NCI-H1048 (cell line): ENCODE data around the gene ADCY9.
"Not testable (repeated sequence)": the region's sequence is repeated elsewhere in the genome, so short reads cannot be mapped to it uniquely, and the experiment has no call there.

Experiments
- DNase-seq: peaks from one replicate; lab custom pipeline; 2025; lab: John Stamatoyannopoulos, UW

ADCY9 gene

DNA sequence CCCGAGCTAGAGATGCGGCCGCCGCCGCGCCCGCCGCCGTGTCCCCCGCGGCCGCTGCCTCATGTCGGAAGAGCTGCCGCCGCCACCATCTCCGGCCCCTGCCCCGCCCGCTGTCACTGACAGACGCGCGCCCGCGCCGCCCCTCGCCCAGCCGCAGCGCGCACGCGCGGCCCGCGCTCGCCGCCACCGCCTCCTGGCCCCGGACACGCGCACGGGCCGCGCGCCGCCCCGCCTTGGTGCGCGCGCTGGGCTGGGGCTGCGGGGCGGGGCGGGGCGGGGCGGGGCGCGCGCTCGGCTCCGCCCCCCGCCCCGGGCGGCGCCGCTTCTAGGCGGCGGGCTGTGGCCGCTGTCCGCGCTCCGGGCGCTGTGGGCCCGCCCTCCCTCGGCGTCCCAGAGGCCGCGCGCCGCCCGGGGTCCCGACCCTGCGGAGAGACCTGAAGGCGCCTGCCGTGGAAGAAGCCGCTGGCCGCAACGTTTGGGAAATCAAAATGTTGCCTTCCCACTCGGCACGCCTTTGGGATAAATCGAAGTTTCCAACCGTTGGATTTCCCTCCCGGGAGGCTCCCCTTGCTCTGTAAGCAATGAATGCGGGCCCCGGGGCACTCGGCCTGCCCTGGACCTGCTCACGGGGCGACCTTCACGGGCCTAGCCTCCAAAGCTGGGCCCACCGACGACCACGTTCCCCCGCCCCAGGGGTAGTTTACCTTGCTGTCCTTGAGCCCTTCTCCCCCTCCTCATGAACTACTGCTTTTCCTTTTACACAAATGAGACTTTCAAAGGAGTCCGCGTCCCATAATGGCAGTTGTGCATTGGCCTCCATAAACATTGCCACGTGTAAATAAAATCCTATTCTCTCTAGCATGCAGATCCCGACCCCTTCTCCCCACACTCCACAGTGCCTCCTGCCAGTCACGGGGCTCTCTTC, at the start of gene ADCY9:
ADCY9 (minus strand) TSS at position 118 of the 925 bp plus-strand sequence. CDS start 1,000 bp downstream, outside the sequence.
- peak; percentile 4 for DNase-seq

DNA sequence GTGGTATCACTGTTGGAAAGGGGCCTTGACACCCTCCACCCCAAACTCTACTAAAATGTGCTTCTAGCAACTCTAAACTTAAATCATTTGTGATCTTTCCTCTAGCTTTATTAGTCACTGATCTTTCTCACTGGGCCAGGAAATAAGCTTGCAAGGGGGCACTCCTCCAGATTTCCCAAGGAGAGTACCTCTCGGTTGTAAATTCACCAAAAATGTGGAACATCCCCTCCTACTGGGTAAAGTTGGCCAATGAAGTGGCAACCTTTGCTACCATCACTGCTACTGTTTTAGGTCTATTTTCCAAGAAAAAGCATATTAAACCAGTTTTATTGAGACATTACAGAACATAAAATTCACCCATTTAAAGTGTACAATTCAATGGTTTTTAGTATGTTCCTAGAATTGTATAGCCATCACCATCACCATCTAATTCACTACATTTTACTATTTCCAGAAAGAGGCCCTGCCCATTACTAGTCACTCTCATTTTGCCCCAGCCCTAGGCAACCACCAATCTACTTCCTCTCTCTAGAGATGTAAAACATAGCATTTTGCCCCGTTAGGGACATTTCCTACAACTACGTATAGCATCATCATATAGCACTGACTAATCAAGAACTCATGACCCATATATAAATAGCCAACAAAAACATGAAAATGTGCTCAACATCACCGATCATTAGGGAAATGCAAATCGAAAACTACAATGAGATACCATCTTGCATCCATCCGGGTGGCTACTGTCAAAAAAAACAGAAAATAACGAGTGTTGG, 44.6 kb upstream of the ADCY9 start:
- no peak for DNase-seq

DNA sequence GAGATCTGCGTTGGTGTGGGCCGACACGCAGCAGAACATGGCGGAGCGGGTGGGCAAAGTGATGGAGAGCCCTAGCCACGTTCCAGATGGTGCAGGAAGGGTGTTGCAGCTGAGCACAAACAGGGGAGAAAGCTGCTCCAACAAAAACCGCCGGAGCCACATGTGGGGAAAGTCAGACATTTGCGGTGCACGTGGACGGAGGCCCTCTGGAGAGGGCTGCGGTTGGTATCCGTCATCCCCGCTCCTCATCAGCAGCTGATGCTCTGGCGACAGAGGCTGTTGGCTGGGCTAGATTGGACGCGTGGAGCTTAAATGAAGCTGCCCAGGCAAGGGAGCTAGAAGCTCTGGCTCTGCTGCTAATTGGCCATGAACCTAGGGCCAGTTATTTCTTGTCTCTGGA, 43.5 kb upstream of the ADCY9 start:
- DNase-seq, result no peak

DNA sequence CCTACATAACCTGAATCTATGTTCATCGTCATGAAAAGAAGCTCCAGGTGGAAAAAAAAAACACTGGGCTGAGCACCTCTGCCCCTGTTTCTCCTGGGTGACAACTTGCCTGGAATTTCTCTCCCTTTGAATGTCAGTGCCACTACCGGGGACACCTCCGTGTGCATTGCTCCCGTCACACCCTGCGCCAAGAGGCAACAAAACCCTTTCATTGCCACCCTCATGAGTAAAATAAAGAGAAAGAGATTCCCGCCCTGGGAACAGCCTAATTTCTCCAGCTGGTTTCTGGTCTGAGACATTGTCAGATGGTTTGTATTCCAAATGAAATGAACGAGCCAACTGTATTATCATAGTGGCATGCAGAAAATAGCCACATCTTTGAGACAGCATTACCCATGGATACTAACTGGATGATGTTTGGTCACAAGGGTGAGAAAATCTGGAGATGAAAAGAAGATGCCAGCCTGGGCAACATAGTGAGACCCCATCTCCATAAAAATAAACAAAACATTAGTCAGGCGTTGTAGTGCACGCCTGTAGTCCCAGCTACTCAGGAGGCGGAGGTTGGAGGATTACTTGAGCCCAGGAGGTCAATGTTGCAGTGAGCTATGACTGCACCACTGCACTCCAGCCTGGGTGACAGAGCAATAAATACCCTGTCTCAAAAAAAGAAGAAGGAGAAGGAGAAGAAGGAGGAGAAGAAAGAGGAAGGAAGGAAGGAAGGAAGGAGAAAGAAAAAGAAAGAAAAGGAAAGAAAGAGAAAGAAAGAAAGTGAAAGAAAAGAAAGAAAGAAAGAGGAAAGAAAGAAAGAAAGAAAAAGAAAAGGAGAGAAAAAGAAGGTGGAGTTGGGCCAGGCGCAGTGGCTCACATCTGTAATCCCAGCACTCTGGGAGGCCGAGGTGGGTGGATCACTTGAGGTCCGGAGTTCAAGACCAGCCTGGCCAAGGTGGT, 42.2 kb upstream of the ADCY9 start:
- no peak for DNase-seq

DNA sequence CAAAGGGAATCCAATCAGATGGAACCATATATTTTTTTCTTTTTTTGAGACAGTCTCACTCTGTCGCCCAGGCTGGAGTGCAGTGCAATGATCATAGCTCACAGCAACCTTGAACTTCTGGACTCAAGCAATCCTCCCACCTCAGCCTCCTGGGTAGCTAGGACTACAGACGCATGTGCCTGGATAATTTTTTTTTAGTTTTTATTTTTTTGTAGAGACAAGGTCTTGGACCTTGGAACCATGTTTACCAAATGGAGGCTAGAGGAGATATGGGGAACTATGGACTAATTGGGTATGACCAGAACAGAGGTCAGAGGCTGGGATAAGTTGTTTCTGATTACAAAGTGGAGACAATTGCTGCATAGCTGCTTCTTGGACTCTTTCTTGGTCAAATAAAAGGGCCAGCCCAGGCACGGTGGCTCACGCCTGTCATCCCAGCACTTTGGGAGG, 41.2 kb upstream of the ADCY9 start:
- DNase-seq, result no peak

DNA sequence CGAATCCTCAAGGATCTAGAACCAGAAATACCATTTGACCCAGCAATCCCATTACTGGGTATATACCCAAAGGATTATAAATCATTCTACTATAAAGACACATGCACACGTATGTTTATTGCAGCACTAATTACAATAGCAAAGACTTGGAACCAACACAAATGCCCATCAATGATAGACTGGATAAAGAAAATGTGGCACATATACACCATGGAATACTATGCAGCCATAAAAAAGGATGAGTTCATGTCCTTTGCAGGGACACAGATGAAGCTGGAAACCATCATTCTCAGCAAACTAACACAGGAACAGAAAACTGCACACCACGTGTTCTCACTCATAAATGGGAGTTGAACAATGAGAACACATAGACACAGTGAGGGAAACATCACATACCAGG, 40.3 kb upstream of the ADCY9 start:
- DNase-seq, result not testable (repeated sequence)

DNA sequence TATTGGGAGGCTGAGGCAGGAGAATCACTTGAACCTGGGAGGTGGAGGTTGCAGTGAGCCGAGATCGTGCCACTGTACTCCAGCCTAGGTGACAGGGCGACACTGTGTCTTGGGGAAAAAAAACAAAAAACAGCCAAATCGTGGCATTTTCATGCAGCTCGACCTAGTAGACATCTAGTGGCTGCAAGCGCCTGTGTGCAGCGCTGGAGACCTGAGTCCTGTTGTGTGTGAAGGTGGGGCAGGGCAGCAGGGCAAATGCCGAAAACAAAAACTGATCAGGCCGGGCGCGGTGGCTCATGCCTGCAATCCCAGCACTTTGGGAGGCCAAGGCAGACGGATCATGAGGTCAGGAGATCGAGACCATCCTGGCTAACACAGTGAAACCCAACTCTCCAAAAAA, 37.1 kb upstream of the ADCY9 start:
- not testable (repeated sequence) for DNase-seq

DNA sequence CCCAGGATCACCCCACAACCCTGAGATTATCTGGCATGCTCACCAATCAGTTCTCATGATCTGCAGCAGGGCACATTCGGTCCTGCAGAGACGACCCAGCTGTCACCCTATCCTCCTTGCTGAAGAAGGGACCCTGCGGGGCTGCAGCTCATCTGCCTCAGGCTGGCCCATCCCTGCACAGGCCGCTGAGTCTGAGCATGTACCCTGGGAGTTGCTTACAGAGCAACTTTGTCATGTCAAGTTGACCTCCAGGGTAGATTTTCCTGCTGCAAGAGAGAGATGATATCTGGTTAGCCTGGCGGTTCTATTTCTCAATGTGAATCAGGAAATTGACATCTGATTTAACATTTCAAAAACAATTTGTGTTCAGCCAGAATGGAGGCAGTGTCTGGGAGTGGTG, 36.0 kb upstream of the ADCY9 start:
- DNase-seq, result no peak

DNA sequence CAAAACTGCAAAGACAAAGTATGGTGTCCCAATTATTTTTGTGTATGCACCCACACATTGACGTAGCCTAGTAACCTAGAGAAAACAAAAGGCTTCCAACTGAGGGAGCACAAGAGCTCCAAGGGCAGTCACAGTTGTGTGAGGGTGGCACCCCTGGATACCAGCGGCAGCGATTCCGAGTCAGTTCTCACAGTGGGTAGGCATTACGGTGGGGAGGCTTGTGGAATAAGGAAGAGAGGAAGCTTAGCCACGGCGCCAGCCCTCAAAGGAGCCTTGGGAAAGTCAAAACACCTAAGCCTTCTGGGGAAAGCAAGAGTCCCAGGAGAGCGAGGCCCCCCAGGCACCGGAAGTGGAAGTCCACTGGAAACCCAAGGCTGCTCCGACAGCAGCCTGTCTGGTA, 31.0 kb upstream of the ADCY9 start:
- DNase-seq, result no peak

DNA sequence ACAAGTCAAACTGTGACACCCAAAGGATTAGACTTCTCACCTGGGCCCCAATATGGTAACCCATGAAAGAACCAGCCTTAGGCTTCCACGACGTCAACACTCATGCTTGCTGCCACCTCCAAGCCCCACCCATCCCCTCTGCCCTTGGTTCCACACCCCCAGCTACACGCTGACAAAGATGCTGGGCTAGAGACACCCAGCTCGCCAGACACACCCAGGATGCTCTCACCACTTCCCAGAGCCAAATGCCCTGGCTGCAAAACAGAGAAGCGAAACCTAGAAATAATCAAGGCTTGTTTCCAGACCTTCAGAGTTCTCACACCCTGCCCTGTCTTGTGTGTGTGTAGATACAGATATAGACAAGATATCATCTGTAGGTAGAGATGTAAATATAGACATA, 26.0 kb upstream of the ADCY9 start:
- DNase-seq, result no peak

DNA sequence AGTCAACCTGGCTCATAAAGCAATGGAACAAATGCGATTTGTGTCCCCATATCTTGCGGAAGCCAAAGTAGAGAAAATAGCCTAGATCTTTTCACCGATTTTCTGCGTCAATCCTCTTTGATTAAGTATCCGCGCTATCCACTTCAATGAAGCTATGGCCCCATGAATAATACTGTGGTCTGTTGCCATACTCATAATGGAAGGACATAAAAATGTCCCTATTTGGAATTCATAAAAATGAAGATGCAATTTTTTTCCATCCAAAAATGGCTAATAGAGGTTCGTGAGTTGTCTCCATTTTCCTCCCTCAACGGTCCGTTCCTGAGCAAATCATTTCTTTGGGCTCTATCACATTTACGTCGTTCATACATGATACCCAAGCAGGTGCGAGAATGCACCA, 25.4 kb upstream of the ADCY9 start:
- DNase-seq, result no peak

DNA sequence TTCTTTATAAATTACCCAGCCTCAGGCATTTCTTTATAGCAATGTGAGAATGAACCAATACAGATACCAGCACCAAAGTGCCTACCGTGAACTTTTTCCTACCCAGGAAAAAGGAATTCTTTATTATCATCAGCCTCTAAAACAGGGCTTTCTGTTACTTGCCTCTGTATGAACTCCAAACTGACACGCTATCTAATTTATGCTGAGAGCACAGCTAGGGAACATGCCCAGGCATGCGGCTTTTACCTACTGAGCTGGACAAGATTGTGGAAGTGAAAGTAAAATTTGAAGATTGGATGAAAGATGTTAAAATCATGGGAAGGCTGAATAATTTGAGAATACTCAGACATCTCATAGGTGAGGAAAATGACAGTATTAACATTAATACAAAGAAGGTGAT, 24.4 kb upstream of the ADCY9 start:
- no peak for DNase-seq

DNA sequence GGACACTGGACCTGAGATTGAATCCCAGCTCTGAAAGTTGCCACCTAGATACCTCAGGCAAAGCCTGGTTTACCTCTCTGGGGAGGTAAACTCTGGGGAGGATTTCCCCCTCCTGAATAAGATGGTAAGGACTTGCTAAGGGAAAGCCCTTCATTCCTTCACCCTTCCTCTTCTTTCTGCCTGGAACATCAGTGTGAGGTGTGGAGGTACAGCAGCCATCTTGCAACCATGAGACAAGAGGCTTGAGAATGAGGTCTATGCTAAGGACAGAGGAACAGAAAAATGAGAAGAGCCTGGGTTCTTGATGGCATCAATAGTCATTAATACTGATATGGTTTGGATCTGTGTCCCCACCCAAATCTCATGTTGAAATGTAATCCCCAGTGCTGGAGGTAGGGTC, 23.7 kb upstream of the ADCY9 start:
- DNase-seq, result no peak

DNA sequence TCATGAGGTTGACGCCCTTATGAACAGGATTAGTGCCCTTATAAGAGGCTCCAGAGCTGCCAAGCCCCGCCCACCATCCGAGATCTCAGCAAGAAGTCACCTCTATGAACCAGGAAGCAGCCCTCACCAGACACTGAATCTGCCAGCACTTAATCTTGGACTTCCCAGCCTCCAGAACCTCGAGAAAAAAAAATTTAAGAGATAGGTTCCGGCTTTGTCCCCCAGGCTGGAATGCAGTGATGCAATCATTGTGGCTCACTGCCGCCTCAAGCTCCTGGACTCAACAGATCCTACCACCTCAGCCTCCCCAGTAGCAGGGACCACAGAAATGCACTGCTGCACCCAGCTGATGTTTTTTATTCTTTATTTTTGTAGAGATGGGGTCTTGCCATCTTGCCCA, 22.5 kb upstream of the ADCY9 start:
- no peak for DNase-seq

DNA sequence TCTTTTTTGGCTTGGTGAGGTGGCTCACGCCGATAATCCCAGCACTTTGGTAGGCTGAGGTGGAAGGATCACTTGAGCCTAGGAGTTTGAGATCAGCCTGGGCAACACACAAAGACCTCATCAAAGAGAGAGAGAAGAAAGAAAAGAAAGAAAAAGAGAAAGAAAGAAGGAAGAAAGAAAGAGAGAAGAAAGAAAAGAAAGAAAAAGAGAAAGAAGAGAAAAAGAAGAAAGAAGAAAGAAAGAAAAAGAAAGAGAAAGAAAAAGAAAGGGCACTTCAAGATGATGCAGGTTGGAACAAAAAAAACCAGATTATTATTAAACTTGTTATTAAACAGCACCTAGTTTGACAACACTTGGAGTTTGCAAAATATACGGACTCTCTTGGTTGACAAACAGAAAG, 21.2 kb upstream of the ADCY9 start:
- no peak for DNase-seq

DNA sequence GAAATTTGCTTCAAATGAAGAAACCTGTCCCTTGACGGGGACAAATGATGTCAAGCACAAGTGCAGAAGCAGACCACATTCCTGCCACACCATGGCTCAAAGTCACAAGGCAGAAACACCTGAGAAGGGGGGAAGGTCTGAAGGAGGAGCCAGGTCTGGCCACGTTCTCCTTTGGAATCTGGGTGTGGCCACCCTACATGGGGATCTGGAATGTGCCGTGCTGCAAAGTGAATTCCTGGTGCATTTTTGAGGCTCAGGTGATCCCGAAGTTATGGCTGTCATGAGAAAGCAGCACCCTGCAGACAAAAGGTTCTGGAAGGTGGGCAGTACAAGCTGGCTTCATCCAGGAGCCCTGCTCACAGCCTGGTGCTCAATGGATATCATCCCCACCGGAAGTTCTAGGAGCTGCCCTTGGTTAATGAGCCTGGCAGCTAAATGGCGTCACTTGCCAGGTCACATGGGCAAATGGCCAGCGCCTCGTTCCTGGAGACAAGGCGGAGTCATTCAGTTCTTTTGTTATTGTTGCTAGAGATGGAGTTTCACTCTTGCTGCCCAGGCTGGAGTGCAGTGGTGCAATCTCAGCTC, 20.1 kb upstream of the ADCY9 start:
- no peak for DNase-seq

DNA sequence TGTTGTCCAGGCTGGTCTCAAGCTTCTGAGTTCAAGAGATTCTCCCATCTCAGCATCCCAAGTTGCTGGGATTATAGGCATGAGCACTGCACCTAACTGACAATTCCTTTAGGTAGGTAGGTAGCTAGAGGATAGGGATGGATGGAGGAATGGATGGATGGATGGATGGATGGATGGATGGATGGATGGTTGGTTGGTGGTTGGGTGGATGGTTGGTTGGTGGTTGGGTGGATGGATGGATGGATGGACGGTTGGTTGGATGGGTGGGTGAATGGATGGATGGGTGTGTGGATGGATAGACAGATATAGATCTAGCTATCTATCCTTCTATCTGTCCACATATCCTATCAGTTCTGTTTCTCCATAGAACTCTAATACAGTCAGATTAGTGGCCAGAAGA, 19.3 kb upstream of the ADCY9 start:
- no peak for DNase-seq

DNA sequence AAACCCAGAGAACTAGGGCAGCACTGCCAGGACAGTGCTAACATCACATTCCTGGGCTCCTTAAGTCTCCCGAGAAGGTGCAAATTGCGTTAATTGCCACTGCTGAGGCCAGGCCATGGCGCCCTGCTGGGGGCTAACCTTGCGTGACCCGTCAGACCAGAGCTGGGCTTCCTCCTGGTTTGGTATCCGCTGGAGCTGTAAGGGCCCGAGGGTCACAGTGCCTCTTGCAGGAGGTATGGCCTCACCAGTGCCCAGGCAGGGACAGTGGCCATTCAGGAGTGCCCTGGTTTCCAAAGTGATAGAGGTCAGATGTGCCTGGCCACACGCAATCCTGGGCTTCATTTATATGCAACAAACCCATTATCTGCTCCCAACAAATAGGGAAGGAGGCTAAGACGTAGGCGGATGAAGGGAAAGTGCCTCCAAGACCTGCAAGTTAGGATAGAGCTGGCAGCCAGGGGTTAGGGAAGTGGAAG, 17.7 kb upstream of the ADCY9 start:
- no peak for DNase-seq

DNA sequence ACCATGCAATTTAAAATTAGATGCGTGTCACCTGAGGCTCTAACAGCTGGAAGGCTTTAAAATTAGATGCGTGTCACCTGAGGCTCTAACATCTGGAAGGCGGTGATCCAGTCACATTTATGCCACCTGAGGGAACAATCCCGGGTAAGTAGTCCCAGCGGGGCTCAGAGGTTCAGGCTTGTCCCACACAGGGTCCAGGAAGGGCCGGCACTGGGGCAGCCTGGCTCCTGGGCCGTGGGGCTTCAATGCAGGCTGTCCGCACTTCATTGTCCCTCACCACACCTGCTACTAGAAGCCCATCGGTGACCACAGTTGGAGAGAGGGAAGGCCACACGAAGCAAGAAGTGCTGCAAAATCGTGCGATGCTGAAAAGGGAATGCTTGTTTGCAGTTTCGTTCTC, 15.4 kb upstream of the ADCY9 start:
- DNase-seq, result no peak

DNA sequence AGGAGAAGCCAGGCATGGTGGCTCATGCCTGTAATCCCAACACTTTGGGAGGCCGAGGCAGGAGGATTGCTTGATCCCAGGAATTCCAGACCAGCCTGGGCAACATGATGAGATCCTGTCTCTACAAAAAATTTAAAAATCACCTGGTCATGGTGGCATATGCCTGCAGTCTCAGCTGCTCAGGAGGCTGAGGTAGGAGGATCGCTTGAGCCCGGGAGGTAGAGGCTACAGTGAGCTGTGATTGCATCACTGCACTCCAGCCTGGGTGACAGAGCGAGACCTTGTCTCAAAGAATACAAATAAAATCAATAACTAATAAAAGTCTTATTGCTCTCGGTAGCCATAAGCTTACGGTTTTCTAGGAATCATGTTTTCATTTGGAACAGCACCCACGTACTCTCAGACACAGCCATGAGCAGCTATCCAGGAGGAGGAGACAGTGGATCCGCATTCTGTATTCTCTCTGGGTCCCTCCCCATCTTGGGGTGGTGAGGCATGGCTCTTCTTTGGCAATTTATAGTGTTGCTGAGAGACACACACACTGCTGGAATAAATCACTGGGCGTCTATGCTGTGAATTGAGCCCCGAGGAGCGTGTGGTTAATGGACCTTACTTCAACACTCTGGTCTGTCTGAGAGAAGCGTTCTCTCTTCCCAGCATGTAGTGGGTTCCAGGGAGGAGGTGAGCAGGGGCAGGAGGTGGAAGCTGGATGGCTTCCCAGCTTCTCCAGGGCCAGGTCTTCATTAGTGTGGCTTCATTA, 8.5 kb upstream of the ADCY9 start:
- DNase-seq, result no peak
